HepG2 (cell line): ENCODE data around the gene CLVS2. TPM values are rescaled to one million over a fixed set of nuclear protein-coding genes. Genes with fewer than 3 reads are reported as not detected.

Experiments used
- ATAC-seq: fragments of 200-7000 bp; cut with Tn5 transposase; 3 replicates; pipeline ENCODE4 v1.9.1; 2020; ENCODE audit warnings: mild to moderate bottlenecking, moderate library complexity
- BruUV-seq: library from RNA; stranded (reverse); fragments of 400-500 nt; replicated peaks from 2 replicates; lab custom pipeline; 2021; lab: Mats Ljungman, UMichigan
- CTCF ChIA-PET: fragments of 300-600 bp; formaldehyde crosslinking; extraction: SDS; loops from one replicate; lab custom pipeline; 2021; ENCODE audit warnings: low total read pairs, inconsistent platforms, low intra/inter-chr PET ratio; lab: Yijun Ruan, JAX
- POLR2A ChIA-PET: fragments of 350-600 bp; sonication (Branson Sonifier 250); formaldehyde crosslinking; loops from one replicate; lab custom pipeline; 2020; ENCODE audit warnings: antibody characterized with exemption, inconsistent platforms; lab: Yijun Ruan, JAX
- DNase-seq: peaks from one replicate; pipeline ENCODE4 v3.0.0-alpha.2; 2015; ENCODE audit warnings: low spot score
- FAIRE-seq: peaks from 3 replicates; lab custom pipeline; 2011; peaks lifted over from hg19 to GRCh38; lab: Jason Lieb, UNC
- H2AFZ ChIP-seq: one replicate; pipeline ENCODE4 v1.6.1; 2011; ENCODE audit warnings: low read length, inconsistent platforms
- H3K27ac ChIP-seq: fragments of 300-600 bp; 3 replicates; pipeline ENCODE4 v1.8.0; 2011; ENCODE audit warnings: mixed run types, mild to moderate bottlenecking, mixed read lengths, low read length, inconsistent platforms; ENCODE audit not compliant: insufficient read depth; ENCODE audit errors: extremely low read length
- H3K27me3 ChIP-seq, 2 experiments: fragments of 200-600 bp in 1 of 2; 2 replicates in 1 of 2; 3 replicates in 1 of 2; pipeline versions ENCODE4 v1.6.0 to v1.8.0; 2011; ENCODE audit warnings: low read length in 2 of 2, mild to moderate bottlenecking in 2 of 2, moderate library complexity in 2 of 2, inconsistent platforms in 1 of 2; ENCODE audit not compliant: insufficient read depth in 2 of 2, control insufficient read depth in 1 of 2
- H3K36me3 ChIP-seq, 2 experiments: fragments of 200-600 bp in 1 of 2; replicated peaks in 1 of 2; 2 replicates in 1 of 2; 3 replicates in 1 of 2; pipeline versions ENCODE4 v1.5.1 to v1.8.0; 2011; ENCODE audit warnings: low read length in 2 of 2, inconsistent platforms in 1 of 2; ENCODE audit not compliant: insufficient read depth in 2 of 2, control insufficient read depth in 1 of 2
- H3K4me1 ChIP-seq: 2 replicates; pipeline ENCODE4 v1.5.1; 2012; ENCODE audit warnings: low read length, inconsistent platforms; ENCODE audit not compliant: insufficient read depth
- H3K4me2 ChIP-seq: 2 replicates; pipeline ENCODE4 v1.6.0; 2011; ENCODE audit warnings: low read depth, low read length, inconsistent platforms
- H3K4me3 ChIP-seq, 3 experiments: fragments of 200-600 bp in 1 of 3; sonication (generic), shearing (Covaris generic) in 1 of 3; replicated peaks in 1 of 3; 2 replicates each; pipeline ENCODE4 v1.5.1; 2011 to 2016; ENCODE audit warnings: low read length in 3 of 3, inconsistent platforms in 2 of 3, low read depth in 2 of 3, mild to moderate bottlenecking in 2 of 3, control low read depth in 1 of 3, mixed read lengths in 1 of 3; ENCODE audit not compliant: insufficient read depth in 1 of 3
- H3K79me2 ChIP-seq: one replicate; pipeline ENCODE4 v1.6.1; 2011; ENCODE audit warnings: low read length, inconsistent platforms; ENCODE audit not compliant: insufficient read depth
- H3K9ac ChIP-seq: 2 replicates; pipeline ENCODE4 v1.6.0; 2011; ENCODE audit warnings: mild to moderate bottlenecking, low read depth, low read length, inconsistent platforms; ENCODE audit not compliant: insufficient read depth
- H3K9me3 ChIP-seq: 2 replicates; pipeline ENCODE4 v1.5.1; 2012; ENCODE audit warnings: mild to moderate bottlenecking, low read length
- H4K20me1 ChIP-seq: 2 replicates; pipeline ENCODE4 v1.6.0; 2011; ENCODE audit warnings: inconsistent platforms, mild to moderate bottlenecking, low read length, moderate library complexity; ENCODE audit not compliant: insufficient read depth
- KDM3A ChIP-seq: IDR thresholded peaks from 2 replicates; pipeline ENCODE4 v1.6.1; 2018; ENCODE audit warnings: low read depth, missing compliant biosample characterization
- MEIS1 ChIP-seq: sonication (generic); formaldehyde crosslinking; IDR thresholded peaks from 2 replicates; pipeline ENCODE4 v1.9.0; 2021; ENCODE audit warnings: mild to moderate bottlenecking, missing genetic modification reagents, moderate library complexity, borderline replicate concordance
- RBFOX2 ChIP-seq: fragments of 200-400 bp; formaldehyde crosslinking; IDR thresholded peaks from 2 replicates; pipeline ENCODE4 v1.6.1; 2017; ENCODE audit warnings: low read depth, mild to moderate bottlenecking, low read length
- STAG1 ChIP-seq: sonication (generic); formaldehyde crosslinking; IDR thresholded peaks from 2 replicates; pipeline ENCODE4 v1.4.0; 2020; ENCODE audit warnings: missing genetic modification reagents
- TEAD3 ChIP-seq: optimal IDR thresholded peaks from 2 replicates; pipeline ENCODE3; 2016; ENCODE audit warnings: borderline replicate concordance
- ZBTB38 ChIP-seq: sonication (generic); formaldehyde crosslinking; IDR thresholded peaks from 2 replicates; pipeline ENCODE4 v1.5.1; 2020; ENCODE audit warnings: mild to moderate bottlenecking, missing genetic modification reagents
- ZFX ChIP-seq: sonication (generic); formaldehyde crosslinking; IDR thresholded peaks from 2 replicates; pipeline ENCODE4 v1.4.0; 2020; ENCODE audit warnings: mild to moderate bottlenecking, low read depth, missing genetic modification reagents, moderate library complexity
- ZNF292 ChIP-seq: sonication (generic); formaldehyde crosslinking; IDR thresholded peaks from 2 replicates; pipeline ENCODE4 v1.8.1; 2022; ENCODE audit warnings: mild to moderate bottlenecking, low read depth, missing genetic modification reagents, borderline replicate concordance
- ZNF33B ChIP-seq: sonication (generic); formaldehyde crosslinking; IDR thresholded peaks from 2 replicates; pipeline ENCODE4 v1.5.1; 2020; ENCODE audit warnings: mild to moderate bottlenecking, missing genetic modification reagents
- ZNF737 ChIP-seq: sonication (generic); formaldehyde crosslinking; IDR thresholded peaks from 2 replicates; pipeline ENCODE4 v1.5.0; 2020; ENCODE audit warnings: missing genetic modification reagents, mild to moderate bottlenecking, borderline replicate concordance
- ZNF839 ChIP-seq: sonication (generic); formaldehyde crosslinking; IDR thresholded peaks from 2 replicates; pipeline ENCODE4 v1.4.0; 2020; ENCODE audit warnings: missing genetic modification reagents, mild to moderate bottlenecking, borderline replicate concordance
- WGBS: methylation state at CpG from one replicate; pipeline ENCODE4 v1.1.6; 2017; ENCODE audit warnings: low lambda C conversion rate; 5-methylcytosine and 5-hydroxymethylcytosine counted together
- in situ Hi-C: cut with HindIII; loops from 2 replicates; pipeline ENCODE4 v1.10.0; 2017; ENCODE audit warnings: low pct_unique_long_range_greater_than_20kb; ENCODE audit not compliant: extremely low pct_ligation_motif_present
- intact Hi-C: fragments of 100-400 bp; cut with micrococcal nuclease; formaldehyde crosslinking; loops from one replicate; pipeline ENCODE4 v1.10.0; 2022; ENCODE audit not compliant: unreplicated experiment
- polyA plus RNA-seq, 8 experiments: library from polyadenylated mRNA; depleted of rRNA in 3 of 8; stranded (reverse) in 7 of 8; unstranded in 1 of 8; fragments of >200 nt; fragmentation: Illumina TruSeq in 4 of 8; extraction: Trizol in 4 of 8; gene quantifications; 2 replicates each; pipeline versions ENCODE4 v1.2.1 to v1.2.3, GENCODE V29; 2011 to 2016; ENCODE audit warnings: low read depth in 4 of 8, missing spikeins in 1 of 8, mixed read lengths in 1 of 8; ENCODE audit not compliant: insufficient read depth in 1 of 8
- total RNA-seq, 5 experiments: library from RNA; depleted of rRNA; stranded (reverse); fragments of >200 nt; fragmentation: Illumina TruSeq; extraction: Trizol; gene quantifications; 2 replicates each; pipeline ENCODE4 v1.2.3, GENCODE V29; 2016; ENCODE audit warnings: low read depth in 1 of 5
- TF ChIP-seq, protein P1 (sequence below): sonication (generic); formaldehyde crosslinking; IDR thresholded peaks from 2 replicates; pipeline ENCODE4 v1.4.0; 2020; ENCODE audit warnings: missing genetic modification reagents
- TF ChIP-seq, protein P2 (sequence below): sonication (generic); formaldehyde crosslinking; IDR thresholded peaks from 2 replicates; pipeline ENCODE4 v1.4.0; 2020; ENCODE audit warnings: missing genetic modification reagents, borderline replicate concordance
- TF ChIP-seq, protein P3 (sequence below): sonication (generic); IDR thresholded peaks from 2 replicates; pipeline ENCODE4 v1.6.1; 2016; ENCODE audit warnings: low read depth, borderline replicate concordance
- TF ChIP-seq, protein P4 (sequence below): sonication (generic); formaldehyde crosslinking; IDR thresholded peaks from 2 replicates; pipeline ENCODE4 v1.5.0; 2020; ENCODE audit warnings: missing genetic modification reagents, mild to moderate bottlenecking, borderline replicate concordance

Gene CLVS2
- total and polyA plus RNA-seq, 2 of the 13 experiments (the other 11 are each of a cell fraction or from before 2014, with no cell fraction given): not detected

DNA sequence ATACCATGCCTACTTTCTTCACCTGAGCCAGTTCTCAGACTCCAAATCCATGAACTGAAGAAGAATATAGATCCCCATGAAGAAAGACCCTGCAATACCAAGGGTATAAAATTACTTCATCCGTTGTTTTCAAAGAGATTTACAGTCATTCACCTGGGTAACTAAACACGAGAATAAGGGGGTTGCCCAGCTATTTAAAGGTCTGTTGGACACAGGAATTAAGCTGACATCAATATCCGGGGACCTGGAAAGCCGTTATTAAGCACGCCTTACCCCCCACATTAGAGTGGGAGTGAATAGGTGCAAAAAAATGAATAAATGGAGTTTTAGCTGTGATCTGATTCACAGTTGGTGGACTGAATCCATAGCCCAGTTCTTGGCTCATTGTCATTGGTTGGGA is 28.9 kb downstream of the CLVS2 start:
- intact Hi-C loops: no loop called here
- H3K36me3 ChIP-seq: no peaks in the 10 kb centered on the region

DNA sequence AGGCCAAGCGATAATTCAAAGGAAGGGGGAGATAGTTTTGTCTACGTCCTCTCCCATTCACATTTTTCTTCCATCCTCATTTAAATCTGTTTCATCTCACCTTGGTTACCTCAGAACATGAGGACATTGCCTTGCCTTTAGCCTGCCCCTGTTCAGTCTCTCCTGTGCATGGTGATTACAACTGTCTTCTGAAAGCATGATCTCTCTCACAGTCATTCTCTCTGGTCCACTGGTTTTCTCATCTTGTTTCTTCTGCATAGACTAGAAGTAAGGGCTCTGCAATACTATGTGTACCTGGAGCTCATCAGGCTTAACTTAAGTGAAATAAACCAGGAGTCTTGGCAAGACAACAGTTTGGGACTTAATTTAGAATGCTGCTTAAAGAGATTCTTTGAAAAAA is 31.4 kb downstream of the CLVS2 start:
- BruUV-seq: no TSS peak

More for the DNA sequence above, 28.9 kb downstream of the CLVS2 start:
- Histone ChIP-seq H3K4me2 (no peak overlapping the region), H3K4me3 (no peak overlapping the region), H3K27ac (no peak overlapping the region), H3K9ac (no peak overlapping the region), H3K4me1 (no peaks in the 10 kb centered on the region), H2AFZ (no peak overlapping the region), H3K79me2 (no peaks in the 10 kb centered on the region), H3K27me3 (no peaks in the 10 kb centered on the region), H4K20me1 (no peaks in the 10 kb centered on the region), H3K9me3 (peaks cover 51% of the 10 kb centered on the region)
- in situ Hi-C loops: no loop called here
- no peak for DNase-seq
- BruUV-seq: no TSS peak
- FAIRE-seq: no peak
- ATAC-seq: no peak
- 35% methylated on average over 5 of the region's 5 CpGs for WGBS
- ChIA-PET CTCF (no interaction called here), POLR2A (no interaction called here)
- TF ChIP-seq ZNF33B (CRISPR knock-in tag) (no peak), ZBTB38 (no peak), MEIS1 (CRISPR knock-in tag) (no peak), KDM3A (no peak), ZNF737 (CRISPR knock-in tag) (no peak), STAG1 (CRISPR knock-in tag) (no peak), ZNF839 (CRISPR knock-in tag) (no peak)
- TF ChIP-seq, protein P1, sequence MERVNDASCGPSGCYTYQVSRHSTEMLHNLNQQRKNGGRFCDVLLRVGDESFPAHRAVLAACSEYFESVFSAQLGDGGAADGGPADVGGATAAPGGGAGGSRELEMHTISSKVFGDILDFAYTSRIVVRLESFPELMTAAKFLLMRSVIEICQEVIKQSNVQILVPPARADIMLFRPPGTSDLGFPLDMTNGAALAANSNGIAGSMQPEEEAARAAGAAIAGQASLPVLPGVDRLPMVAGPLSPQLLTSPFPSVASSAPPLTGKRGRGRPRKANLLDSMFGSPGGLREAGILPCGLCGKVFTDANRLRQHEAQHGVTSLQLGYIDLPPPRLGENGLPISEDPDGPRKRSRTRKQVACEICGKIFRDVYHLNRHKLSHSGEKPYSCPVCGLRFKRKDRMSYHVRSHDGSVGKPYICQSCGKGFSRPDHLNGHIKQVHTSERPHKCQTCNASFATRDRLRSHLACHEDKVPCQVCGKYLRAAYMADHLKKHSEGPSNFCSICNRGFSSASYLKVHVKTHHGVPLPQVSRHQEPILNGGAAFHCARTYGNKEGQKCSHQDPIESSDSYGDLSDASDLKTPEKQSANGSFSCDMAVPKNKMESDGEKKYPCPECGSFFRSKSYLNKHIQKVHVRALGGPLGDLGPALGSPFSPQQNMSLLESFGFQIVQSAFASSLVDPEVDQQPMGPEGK (CRISPR knock-in tag): no peak

More for the DNA sequence above, 31.4 kb downstream of the CLVS2 start:
- Histone ChIP-seq H3K79me2 (no peaks in the 10 kb centered on the region), H3K9me3 (peaks cover 37% of the 10 kb centered on the region), H3K4me3 (no peak overlapping the region), H2AFZ (no peak overlapping the region), H3K27ac (no peak overlapping the region), H3K4me2 (no peak overlapping the region), H4K20me1 (no peaks in the 10 kb centered on the region), H3K9ac (no peak overlapping the region), H3K27me3 (no peaks in the 10 kb centered on the region), H3K4me1 (no peaks in the 10 kb centered on the region)
- 28% methylated on average over 2 of the region's 2 CpGs for WGBS
- ChIA-PET CTCF (no interaction called here), POLR2A (no interaction called here)
- intact Hi-C loops: no loop called here
- in situ Hi-C loops: no loop called here
- no peak for ATAC-seq
- FAIRE-seq: no peak
- no peak for DNase-seq
- TF ChIP-seq ZFX (CRISPR knock-in tag) (no peak), RBFOX2 (no peak), ZNF292 (CRISPR knock-in tag) (no peak), TEAD3 (CRISPR knock-in tag) (no peak)
- TF ChIP-seq, protein P2, sequence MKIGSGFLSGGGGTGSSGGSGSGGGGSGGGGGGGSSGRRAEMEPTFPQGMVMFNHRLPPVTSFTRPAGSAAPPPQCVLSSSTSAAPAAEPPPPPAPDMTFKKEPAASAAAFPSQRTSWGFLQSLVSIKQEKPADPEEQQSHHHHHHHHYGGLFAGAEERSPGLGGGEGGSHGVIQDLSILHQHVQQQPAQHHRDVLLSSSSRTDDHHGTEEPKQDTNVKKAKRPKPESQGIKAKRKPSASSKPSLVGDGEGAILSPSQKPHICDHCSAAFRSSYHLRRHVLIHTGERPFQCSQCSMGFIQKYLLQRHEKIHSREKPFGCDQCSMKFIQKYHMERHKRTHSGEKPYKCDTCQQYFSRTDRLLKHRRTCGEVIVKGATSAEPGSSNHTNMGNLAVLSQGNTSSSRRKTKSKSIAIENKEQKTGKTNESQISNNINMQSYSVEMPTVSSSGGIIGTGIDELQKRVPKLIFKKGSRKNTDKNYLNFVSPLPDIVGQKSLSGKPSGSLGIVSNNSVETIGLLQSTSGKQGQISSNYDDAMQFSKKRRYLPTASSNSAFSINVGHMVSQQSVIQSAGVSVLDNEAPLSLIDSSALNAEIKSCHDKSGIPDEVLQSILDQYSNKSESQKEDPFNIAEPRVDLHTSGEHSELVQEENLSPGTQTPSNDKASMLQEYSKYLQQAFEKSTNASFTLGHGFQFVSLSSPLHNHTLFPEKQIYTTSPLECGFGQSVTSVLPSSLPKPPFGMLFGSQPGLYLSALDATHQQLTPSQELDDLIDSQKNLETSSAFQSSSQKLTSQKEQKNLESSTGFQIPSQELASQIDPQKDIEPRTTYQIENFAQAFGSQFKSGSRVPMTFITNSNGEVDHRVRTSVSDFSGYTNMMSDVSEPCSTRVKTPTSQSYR (CRISPR knock-in tag): no peak
- TF ChIP-seq, protein P3, sequence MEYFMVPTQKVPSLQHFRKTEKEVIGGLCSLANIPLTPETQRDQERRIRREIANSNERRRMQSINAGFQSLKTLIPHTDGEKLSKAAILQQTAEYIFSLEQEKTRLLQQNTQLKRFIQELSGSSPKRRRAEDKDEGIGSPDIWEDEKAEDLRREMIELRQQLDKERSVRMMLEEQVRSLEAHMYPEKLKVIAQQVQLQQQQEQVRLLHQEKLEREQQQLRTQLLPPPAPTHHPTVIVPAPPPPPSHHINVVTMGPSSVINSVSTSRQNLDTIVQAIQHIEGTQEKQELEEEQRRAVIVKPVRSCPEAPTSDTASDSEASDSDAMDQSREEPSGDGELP: no peak
- TF ChIP-seq, protein P4, sequence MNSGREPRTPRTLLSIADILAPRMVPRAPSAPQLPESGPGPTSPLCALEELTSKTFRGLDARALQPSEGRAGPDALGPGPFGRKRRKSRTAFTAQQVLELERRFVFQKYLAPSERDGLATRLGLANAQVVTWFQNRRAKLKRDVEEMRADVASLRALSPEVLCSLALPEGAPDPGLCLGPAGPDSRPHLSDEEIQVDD (CRISPR knock-in tag): no peak
- TF ChIP-seq, all 625 proteins: peak for 0
- H3K36me3 ChIP-seq: no peaks in the 10 kb centered on the region
